ENCODE measurements around the gene ZNF669. TPM values are rescaled to one million over a fixed set of nuclear protein-coding genes. Genes with fewer than 3 reads are reported as not detected.

The ZNF669 gene
- total RNA-seq, 1 experiment from 2014 or later, result 11.3 TPM

DNA sequence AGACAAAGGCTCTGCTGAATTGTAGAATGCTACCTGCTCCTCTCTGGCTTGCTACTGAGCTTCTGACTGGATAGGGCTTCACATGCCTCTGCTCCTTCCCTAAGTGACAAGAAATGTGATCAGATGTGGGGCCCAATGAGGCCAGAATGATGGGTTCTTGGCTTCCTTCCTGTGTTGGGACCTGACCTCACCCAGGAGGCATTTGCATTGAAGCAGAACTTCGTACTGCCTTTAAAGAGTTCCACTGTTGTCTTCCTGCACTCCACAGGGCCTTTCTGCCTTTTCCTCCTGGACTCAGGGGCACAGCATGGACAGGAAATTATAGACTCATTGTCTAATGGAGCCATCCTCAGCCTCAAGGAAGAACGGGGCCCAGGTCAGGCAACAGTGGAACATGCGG is 39.9 kb downstream of the ZNF669 start:
- DNase-seq (ENCODE audit: low spot score), result no peak

DNA sequence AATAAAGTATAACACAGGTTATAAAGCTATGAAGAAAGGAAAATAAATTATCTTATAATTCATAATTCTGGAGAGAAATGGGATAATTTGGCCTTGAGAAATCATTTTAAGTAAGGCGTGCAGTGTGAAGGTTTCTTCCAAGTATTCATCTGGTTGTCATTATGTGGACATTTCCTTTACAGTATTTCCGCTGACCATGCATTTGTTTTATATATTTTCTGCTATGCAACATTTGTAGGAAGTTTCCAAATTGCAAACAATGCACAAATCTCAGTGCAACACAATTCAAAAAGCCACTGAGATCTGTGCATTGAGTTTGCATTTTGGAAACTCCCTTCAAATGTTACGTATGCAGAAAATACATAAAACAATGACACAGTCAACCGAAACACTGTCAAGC is 43.4 kb downstream of the ZNF669 start:
- no peak for DNase-seq (ENCODE audit: low spot score)

DNA sequence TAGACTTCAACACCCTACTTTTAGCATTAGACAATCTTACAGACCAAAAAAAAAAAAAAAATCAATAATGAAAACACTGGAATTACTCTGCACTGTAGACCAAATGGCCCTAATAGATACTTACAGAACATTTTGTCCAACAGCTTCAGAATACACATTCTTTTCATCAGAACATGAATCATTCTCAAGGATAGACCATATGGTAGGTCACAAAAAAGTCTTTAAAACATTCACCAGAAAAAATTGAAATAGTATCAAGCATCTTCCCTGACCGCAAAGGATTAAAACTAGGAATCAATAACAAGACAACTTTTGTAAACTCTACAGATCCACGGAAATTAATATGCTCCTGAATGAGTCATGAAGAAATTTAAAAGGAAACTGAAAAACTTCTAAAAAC is 48.1 kb downstream of the ZNF669 start:
- DNase-seq (ENCODE audit: low spot score), result no peak

DNA sequence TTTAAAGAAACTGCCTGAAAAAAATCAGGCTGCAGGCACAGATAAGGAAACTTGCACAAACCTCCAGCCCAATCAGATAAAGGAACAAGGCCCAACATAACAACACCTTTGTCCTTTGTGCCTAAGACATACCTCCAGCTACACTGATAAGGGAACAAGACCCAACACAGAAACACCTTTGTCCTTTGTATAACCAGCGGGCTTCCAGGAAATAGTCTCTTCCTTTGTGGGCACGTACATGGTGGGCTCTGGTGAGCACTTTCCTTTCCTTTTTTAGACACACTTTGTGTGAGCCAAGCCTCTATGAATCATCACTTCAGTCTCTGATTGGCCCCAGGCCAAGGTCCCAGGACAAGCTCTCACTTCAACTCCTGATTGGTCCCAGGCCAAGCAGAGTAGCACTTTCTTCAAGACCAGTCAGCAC is 49.2 kb downstream of the ZNF669 start:
- no peak for DNase-seq (ENCODE audit: low spot score)

Other genes with a start within 250 kb of the ZNF669 start
- 18.1 and 21.4 TPM in 2 replicates for gene AHCTF1, start 172.4 kb downstream of the ZNF669 start, total RNA-seq (2014; rRNA removed; shearing (Covaris generic))
- gene ZNF695, start 96.3 kb downstream of the ZNF669 start, total RNA-seq (2014; rRNA removed; shearing (Covaris generic)), result 1.8 and 2.0 TPM in 2 replicates
- gene ZNF670, start 25.5 kb downstream of the ZNF669 start, total RNA-seq (2014; rRNA removed; shearing (Covaris generic)), result 7.0 and 10.8 TPM in 2 replicates
- gene ZNF124, start 67.7 kb upstream of the ZNF669 start, total RNA-seq (2014; rRNA removed; shearing (Covaris generic)), result 35.2 and 37.1 TPM in 2 replicates
- gene VN1R5, start 151.7 kb upstream of the ZNF669 start, total RNA-seq (2014; rRNA removed; shearing (Covaris generic)), result not detected in 2 replicates
- 11.8 and 14.3 TPM in 2 replicates for gene ZNF496, start 227.5 kb upstream of the ZNF669 start, total RNA-seq (2014; rRNA removed; shearing (Covaris generic))